MCF 10A (cell line): Measurements from ENCODE around the gene BABAM1. TPM values are rescaled to one million over a fixed set of nuclear protein-coding genes. Genes with fewer than 3 reads are reported as not detected.
A peak's percentile ranks its signal among the peaks of the same experiment; 100 is the strongest.

Experiments used
- BruUV-seq: library from RNA; stranded (reverse); fragments of 400-500 nt; replicated peaks from 2 replicates; lab custom pipeline; 2021; lab: Mats Ljungman, UMichigan
- CTCF ChIA-PET: fragments of 300-600 bp; sonication (Branson Sonifier 250); formaldehyde crosslinking; extraction: SDS; loops from one replicate; lab custom pipeline; 2021; ENCODE audit warnings: antibody characterized with exemption, inconsistent platforms; lab: Yijun Ruan, JAX
- POLR2A ChIA-PET: fragments of 300-600, 350-650 bp; sonication (Branson Sonifier 250); formaldehyde crosslinking; extraction: SDS; loops from one replicate; lab custom pipeline; 2020; ENCODE audit warnings: antibody characterized with exemption, inconsistent platforms; lab: Yijun Ruan, JAX
- DNase-seq: peaks from one replicate; pipeline ENCODE4 v3.0.0-alpha.2; 2018; ENCODE audit not compliant: unreplicated experiment
- H3K27ac Mint-ChIP-seq: one replicate; pipeline ENCODE4 v1.8.0; 2022; ENCODE audit warnings: mild to moderate bottlenecking, low read depth, mixed read lengths; ENCODE audit not compliant: unreplicated experiment
- H3K27me3 Mint-ChIP-seq: one replicate; pipeline ENCODE4 v1.8.0; 2022; ENCODE audit warnings: mixed read lengths; ENCODE audit not compliant: insufficient read depth, unreplicated experiment
- H3K36me3 Mint-ChIP-seq: one replicate; pipeline ENCODE4 v1.8.0; 2022; ENCODE audit warnings: mild to moderate bottlenecking, moderate library complexity, mixed read lengths; ENCODE audit not compliant: insufficient read depth, unreplicated experiment
- H3K4me1 Mint-ChIP-seq: one replicate; pipeline ENCODE4 v1.8.0; 2022; ENCODE audit warnings: mixed read lengths; ENCODE audit not compliant: insufficient read depth, unreplicated experiment
- H3K4me3 Mint-ChIP-seq: one replicate; pipeline ENCODE4 v1.8.0; 2022; ENCODE audit warnings: mild to moderate bottlenecking, moderate library complexity, mixed read lengths; ENCODE audit not compliant: unreplicated experiment
- H3K9me3 Mint-ChIP-seq: one replicate; pipeline ENCODE4 v1.8.0; 2022; ENCODE audit warnings: mixed read lengths; ENCODE audit not compliant: unreplicated experiment
- CTCF ChIP-seq: fragments of 200-600 bp; IDR thresholded peaks from one replicate; pipeline ENCODE4 v1.8.0; 2022; ENCODE audit warnings: antibody characterized with exemption, mild to moderate bottlenecking; ENCODE audit not compliant: unreplicated experiment
- intact Hi-C: fragments of 100-400 bp; cut with micrococcal nuclease; formaldehyde crosslinking; loops from 2 replicates; pipeline ENCODE4 v1.14.1; 2022
- total RNA-seq: library from RNA; stranded (reverse); gene quantifications from 2 replicates; pipeline ENCODE4 v1.2.3, GENCODE V29; 2022

BABAM1 gene
- total RNA-seq, 1 experiment from 2014 or later: 96.1 TPM

DNA sequence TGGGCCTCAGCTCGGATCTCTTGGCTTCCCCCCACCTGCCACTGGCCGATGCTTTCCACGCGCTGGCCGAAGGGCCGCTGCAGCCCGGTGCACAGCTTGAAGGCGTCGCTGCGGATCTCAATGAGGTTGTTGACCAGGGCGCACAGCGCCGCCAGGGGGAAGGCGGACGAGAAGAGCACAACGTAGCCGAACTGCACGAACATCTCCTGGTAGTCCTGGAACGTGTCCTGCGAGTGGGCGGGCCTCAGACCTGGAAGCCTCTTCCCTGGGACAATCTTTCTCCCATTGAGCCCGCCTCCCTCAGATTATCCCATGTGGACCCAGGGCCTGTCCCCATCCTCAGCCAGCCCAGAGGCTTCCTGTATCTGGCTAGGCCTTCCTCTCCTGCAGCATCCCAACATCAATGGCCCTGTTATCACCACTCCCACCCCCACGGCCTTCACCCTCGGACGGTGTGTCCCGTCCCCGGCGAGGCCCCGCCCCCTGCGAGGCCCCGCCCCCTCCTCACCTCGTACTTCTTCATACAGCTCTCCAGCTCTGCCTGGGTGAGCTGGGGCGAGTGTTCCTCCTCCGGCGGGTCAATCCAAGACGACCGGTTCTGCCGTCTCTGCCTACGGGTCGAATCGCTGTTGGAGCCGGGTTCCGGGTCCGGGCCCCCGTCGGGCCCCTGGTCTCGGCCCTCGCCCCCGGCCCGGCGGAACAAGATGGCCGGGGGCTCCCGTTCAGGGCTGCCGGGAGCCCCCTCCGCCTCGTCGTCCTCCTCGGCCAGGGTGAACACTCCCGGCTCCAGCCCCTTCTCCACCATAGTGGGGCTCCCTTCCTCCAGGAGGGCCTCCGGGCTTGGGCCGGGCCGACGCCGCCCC lies 60.6 kb downstream of the BABAM1 start:
- TF ChIP-seq CTCF: no peak

More for the DNA sequence above, 60.6 kb downstream of the BABAM1 start:
- peak overlapping the region; percentile 21 for H3K4me3 Mint-ChIP-seq
- DNase-seq: no peak
- CTCF ChIA-PET: interaction anchor here (0.6 to 0.7 kb wide), 2 partner anchors 18 to 32 kb away, joined by 3 to 4 read pairs; no protein-coding TSS in a partner anchor
- no peaks in the 10 kb centered on the region for H3K9me3 Mint-ChIP-seq
- peaks cover 40% of the 10 kb centered on the region for H3K36me3 Mint-ChIP-seq
- POLR2A ChIA-PET: no interaction called here
- H3K27me3 Mint-ChIP-seq: no peaks in the 10 kb centered on the region
- peaks cover 5% of the 10 kb centered on the region for H3K4me1 Mint-ChIP-seq
- BruUV-seq: no TSS peak
- no peak overlapping the region for H3K27ac Mint-ChIP-seq
- intact Hi-C loops: no loop called here

Other genes starting within 250 kb of the BABAM1 start
- 1.3 and 2.3 TPM in 2 replicates for gene CPAMD8, start 240.6 kb upstream of the BABAM1 start, total RNA-seq
- gene HAUS8, start 192.0 kb upstream of the BABAM1 start, total RNA-seq: 6.6 and 8.4 TPM in 2 replicates
- 43.5 and 49.5 TPM in 2 replicates for gene MYO9B, start 191.7 kb upstream of the BABAM1 start, total RNA-seq
- 29.9 and 47.9 TPM in 2 replicates for gene USE1, start 52.1 kb upstream of the BABAM1 start, total RNA-seq
- 13.7 and 14.3 TPM in 2 replicates for gene OCEL1, start 41.2 kb upstream of the BABAM1 start, total RNA-seq
- 32.8 and 36.3 TPM in 2 replicates for gene NR2F6, start 21.5 kb upstream of the BABAM1 start, total RNA-seq
- gene USHBP1, start 2.7 kb upstream of the BABAM1 start, total RNA-seq: not detected in 2 replicates
- gene ANKLE1, start 14.5 kb downstream of the BABAM1 start, total RNA-seq: 0.16 and 1.0 TPM in 2 replicates
- gene ABHD8, start 36.0 kb downstream of the BABAM1 start, total RNA-seq: 4.1 and 6.4 TPM in 2 replicates
- gene MRPL34, start 38.4 kb downstream of the BABAM1 start, total RNA-seq: 58.8 and 65.8 TPM in 2 replicates
- 57.4 and 60.4 TPM in 2 replicates for gene DDA1, start 42.1 kb downstream of the BABAM1 start, total RNA-seq
- gene ANO8, start 67.4 kb downstream of the BABAM1 start, total RNA-seq: 13.0 and 14.5 TPM in 2 replicates
- gene GTPBP3, start 70.1 kb downstream of the BABAM1 start, total RNA-seq: 24.8 and 27.9 TPM in 2 replicates
- not detected in 2 replicates for gene PLVAP, start 109.9 kb downstream of the BABAM1 start, total RNA-seq
- 0.37 TPM in 1 of 2 replicates, not detected in the other for gene CCDC194, start 126.8 kb downstream of the BABAM1 start, total RNA-seq
- gene BST2, start 138.2 kb downstream of the BABAM1 start, total RNA-seq: 19.6 and 24.8 TPM in 2 replicates
- gene MVB12A, start 152.6 kb downstream of the BABAM1 start, total RNA-seq: 47.7 and 51.1 TPM in 2 replicates
- gene TMEM221, start 181.2 kb downstream of the BABAM1 start, total RNA-seq: not detected in 2 replicates
- not detected in 2 replicates for gene NXNL1, start 193.5 kb downstream of the BABAM1 start, total RNA-seq
- gene SLC27A1, start 203.1 kb downstream of the BABAM1 start, total RNA-seq: 3.4 and 5.0 TPM in 2 replicates
- gene PGLS, start 244.2 kb downstream of the BABAM1 start, total RNA-seq: 115 and 143 TPM in 2 replicates